Astrocyte of the cerebellum (primary cell): ENCODE data around the gene SNX13.

Source experiments
- DNase-seq: peaks from one replicate; pipeline ENCODE4 v3.0.0-alpha.2; 2011; ENCODE audit warnings: low read depth
- H3K4me3 ChIP-seq: 2 replicates; pipeline ENCODE4 v1.5.1; 2011; ENCODE audit warnings: mild to moderate bottlenecking, low read depth, low read length, moderate library complexity
- in situ Hi-C: cut with HindIII; loops from 2 replicates; pipeline ENCODE4 v1.10.0; 2017; ENCODE audit warnings: low sequenced_read_pairs
- TF ChIP-seq, protein P1 (sequence below): IDR thresholded peaks from 2 replicates; pipeline ENCODE4 v1.5.1; 2012; ENCODE audit warnings: low read length, low read depth, moderate library complexity, mild to moderate bottlenecking; ENCODE audit errors: missing control alignments

Gene SNX13

GRCh38 chr7:17965603-17966002 lies 25.3 kb upstream of the SNX13 start:
- in situ Hi-C loops = no loop called here
- TF ChIP-seq, protein P1, sequence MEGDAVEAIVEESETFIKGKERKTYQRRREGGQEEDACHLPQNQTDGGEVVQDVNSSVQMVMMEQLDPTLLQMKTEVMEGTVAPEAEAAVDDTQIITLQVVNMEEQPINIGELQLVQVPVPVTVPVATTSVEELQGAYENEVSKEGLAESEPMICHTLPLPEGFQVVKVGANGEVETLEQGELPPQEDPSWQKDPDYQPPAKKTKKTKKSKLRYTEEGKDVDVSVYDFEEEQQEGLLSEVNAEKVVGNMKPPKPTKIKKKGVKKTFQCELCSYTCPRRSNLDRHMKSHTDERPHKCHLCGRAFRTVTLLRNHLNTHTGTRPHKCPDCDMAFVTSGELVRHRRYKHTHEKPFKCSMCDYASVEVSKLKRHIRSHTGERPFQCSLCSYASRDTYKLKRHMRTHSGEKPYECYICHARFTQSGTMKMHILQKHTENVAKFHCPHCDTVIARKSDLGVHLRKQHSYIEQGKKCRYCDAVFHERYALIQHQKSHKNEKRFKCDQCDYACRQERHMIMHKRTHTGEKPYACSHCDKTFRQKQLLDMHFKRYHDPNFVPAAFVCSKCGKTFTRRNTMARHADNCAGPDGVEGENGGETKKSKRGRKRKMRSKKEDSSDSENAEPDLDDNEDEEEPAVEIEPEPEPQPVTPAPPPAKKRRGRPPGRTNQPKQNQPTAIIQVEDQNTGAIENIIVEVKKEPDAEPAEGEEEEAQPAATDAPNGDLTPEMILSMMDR = no peak
- DNase-seq = no peak
- no peak overlapping the region for H3K4me3 ChIP-seq

GRCh38 chr7:17963281-17963680 lies 23.0 kb upstream of the SNX13 start:
- TF ChIP-seq, protein P1 = no peak
- no peak for DNase-seq
- in situ Hi-C loops = no loop called here
- H3K4me3 ChIP-seq = no peak overlapping the region

DNA sequence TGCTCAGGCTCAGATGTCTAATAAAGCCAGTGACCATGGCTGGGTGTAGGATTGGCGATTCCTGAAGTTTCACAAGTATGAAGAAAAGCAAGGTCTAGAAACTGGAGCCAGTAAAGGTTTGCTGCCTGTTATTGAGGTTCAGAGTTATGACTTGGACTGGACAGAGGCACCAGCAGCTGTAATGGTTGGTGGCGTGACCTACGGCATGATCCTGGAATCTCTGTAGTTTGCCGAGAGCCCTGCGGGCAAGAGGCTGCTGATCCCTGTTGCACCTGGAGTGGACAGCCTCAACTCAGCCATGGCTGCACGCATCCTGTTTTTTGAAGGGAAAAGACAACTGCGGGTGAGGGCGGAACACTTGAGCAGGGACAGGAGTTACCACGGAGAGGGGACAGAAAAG lies 22.4 kb upstream of the SNX13 start:
- H3K4me3 ChIP-seq = no peak overlapping the region
- TF ChIP-seq, protein P1 = no peak
- in situ Hi-C loops = no loop called here
- DNase-seq = no peak

GRCh38 chr7:17957871-17958270 lies 17.6 kb upstream of the SNX13 start:
- in situ Hi-C loops = no loop called here
- no peak for DNase-seq
- TF ChIP-seq, protein P1 = no peak
- H3K4me3 ChIP-seq = no peak overlapping the region

DNA sequence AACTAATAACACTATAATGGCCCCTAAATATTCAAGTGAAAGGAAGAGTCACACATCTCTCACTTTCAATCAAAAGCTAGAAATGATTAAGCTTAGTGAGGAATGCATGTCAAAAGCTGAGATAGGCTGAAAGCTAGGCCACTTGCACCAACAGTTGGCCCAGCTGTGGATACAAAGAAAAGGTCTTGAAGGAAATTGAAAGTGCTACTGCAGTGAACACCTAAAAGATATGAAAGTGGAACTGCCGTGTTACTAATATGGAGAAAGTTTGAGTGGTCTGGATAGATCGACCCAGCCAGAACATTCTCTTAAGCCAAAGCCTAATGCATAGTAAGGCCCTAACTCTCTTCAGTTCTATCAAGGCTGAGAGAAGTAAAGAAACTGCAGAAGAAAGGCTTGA lies 12.1 kb upstream of the SNX13 start:
- H3K4me3 ChIP-seq = no peak overlapping the region
- DNase-seq = no peak
- in situ Hi-C loops = no loop called here
- TF ChIP-seq, protein P1 = no peak

- in situ Hi-C loops = no loop called here
- no peak for DNase-seq
These were observed 11.5 kb upstream of the SNX13 start for GRCh38 chr7:17951742-17952254.

More at GRCh38 chr7:17951742-17952254, 11.5 kb upstream of the SNX13 start:
- no peak overlapping the region for H3K4me3 ChIP-seq
- TF ChIP-seq, protein P1 = no peak
